GM12878 (cell line): ENCODE data around the gene GCH1. TPM values are rescaled to one million over a fixed set of nuclear protein-coding genes. Genes with fewer than 3 reads are reported as not detected.

Experiments
- ATAC-seq: fragments of 200-7000 bp; cut with Tn5 transposase; 3 replicates; pipeline ENCODE4 v1.9.1; 2020; ENCODE audit warnings: mild to moderate bottlenecking, moderate library complexity
- BruUV-seq: library from RNA; stranded (reverse); fragments of 400-500 nt; replicated peaks from 2 replicates; lab custom pipeline; 2021; lab: Mats Ljungman, UMichigan
- CTCF ChIA-PET: fragments of 300-600 bp; sonication (Branson Sonifier 250); formaldehyde crosslinking; extraction: SDS; loops from one replicate; lab custom pipeline; 2021; ENCODE audit warnings: inconsistent platforms; lab: Yijun Ruan, JAX
- POLR2A ChIA-PET: fragments of 350-600 bp; formaldehyde crosslinking; extraction: SDS; loops from one replicate; lab custom pipeline; 2021; ENCODE audit warnings: inconsistent platforms; lab: Charles Lee
- RAD21 ChIA-PET: fragments of 300-600 bp; sonication (Branson Sonifier 250); formaldehyde crosslinking; loops from one replicate; lab custom pipeline; 2023; ENCODE audit warnings: antibody characterized with exemption; ENCODE audit not compliant: unreplicated experiment; lab: Charles Lee
- SMC1A ChIA-PET: fragments of 300-600 bp; sonication (Branson Sonifier 250); formaldehyde crosslinking; loops from one replicate; lab custom pipeline; 2023; ENCODE audit not compliant: unreplicated experiment, uncharacterized antibody; lab: Charles Lee
- DNase-seq: peaks from one replicate; pipeline ENCODE4 v3.0.0-alpha.2; 2011; ENCODE audit warnings: low read depth, low spot score
- FAIRE-seq: peaks from 3 replicates; lab custom pipeline; 2011; peaks lifted over from hg19 to GRCh38; lab: Jason Lieb, UNC
- H2AFZ ChIP-seq: 2 replicates; pipeline ENCODE4 v1.6.0; 2011; ENCODE audit warnings: low read depth, low read length, control low read depth; ENCODE audit not compliant: control insufficient read depth
- H3K27ac ChIP-seq: 2 replicates; pipeline ENCODE4 v1.5.1; 2011; ENCODE audit warnings: control low read depth; ENCODE audit not compliant: control insufficient read depth, insufficient read depth
- H3K27me3 ChIP-seq, 2 experiments: replicated peaks in 1 of 2; 2 replicates each; pipeline versions ENCODE4 v1.6.0 to v1.6.1; 2011; ENCODE audit warnings: low read length in 1 of 2; ENCODE audit not compliant: control insufficient read depth in 2 of 2, insufficient read depth in 2 of 2
- H3K36me3 ChIP-seq, 2 experiments: 2 replicates each; pipeline ENCODE4 v1.5.1; 2011; ENCODE audit warnings: low read length in 1 of 2; ENCODE audit not compliant: control insufficient read depth in 2 of 2, insufficient read depth in 2 of 2
- H3K4me1 ChIP-seq: 2 replicates; pipeline ENCODE4 v1.6.1; 2011; ENCODE audit warnings: mild to moderate bottlenecking, low read length, moderate library complexity, mixed read lengths; ENCODE audit not compliant: control insufficient read depth, insufficient read depth
- H3K4me2 ChIP-seq: 2 replicates; pipeline ENCODE4 v1.6.0; 2011; ENCODE audit warnings: control low read depth; ENCODE audit not compliant: control insufficient read depth, insufficient read depth
- H3K4me3 ChIP-seq: fragments of 200-600 bp; sonication (generic); 2 replicates; pipeline ENCODE4 v1.5.1; 2016
- H3K79me2 ChIP-seq: 2 replicates; pipeline ENCODE4 v1.6.0; 2011; ENCODE audit warnings: low read length; ENCODE audit not compliant: control insufficient read depth, insufficient read depth
- H3K9ac ChIP-seq: 2 replicates; pipeline ENCODE4 v1.8.0; 2011; ENCODE audit warnings: low read length, control low read depth, mixed read lengths; ENCODE audit not compliant: control insufficient read depth, insufficient read depth
- H3K9me3 ChIP-seq: replicated peaks from 3 replicates; pipeline ENCODE4 v1.5.1; 2011; ENCODE audit warnings: mild to moderate bottlenecking, low read length; ENCODE audit not compliant: control insufficient read depth, insufficient read depth
- H4K20me1 ChIP-seq: 2 replicates; pipeline ENCODE4 v1.6.0; 2011; ENCODE audit not compliant: control insufficient read depth, insufficient read depth
- FOS ChIP-seq: IDR thresholded peaks from 3 replicates; pipeline ENCODE4 v1.6.1; 2011; ENCODE audit warnings: borderline replicate concordance; ENCODE audit not compliant: insufficient read length; ENCODE audit errors: extremely low read depth
- HSF1 ChIP-seq: fragments of 150-350 bp; IDR thresholded peaks from 2 replicates; pipeline ENCODE4 v1.6.1; 2014; ENCODE audit warnings: mild to moderate bottlenecking, low read depth, low read length
- IRF4 ChIP-seq: IDR thresholded peaks from 2 replicates; pipeline ENCODE4 v1.6.1; 2011; ENCODE audit warnings: low read depth, low read length
- MYB ChIP-seq: fragments of 150-350 bp; IDR thresholded peaks from 2 replicates; pipeline ENCODE4 v1.6.1; 2014; ENCODE audit warnings: mild to moderate bottlenecking, low read depth, low read length, borderline replicate concordance
- NFYB ChIP-seq: IDR thresholded peaks from 2 replicates; pipeline ENCODE4 v1.6.1; 2011; ENCODE audit warnings: low read depth, mild to moderate bottlenecking, low read length, improper control_type of control experiment, moderate library complexity; ENCODE audit not compliant: insufficient read depth
- NR2C2 ChIP-seq: IDR thresholded peaks from 2 replicates; pipeline ENCODE4 v1.6.1; 2011; ENCODE audit warnings: borderline replicate concordance, low read depth; ENCODE audit not compliant: control insufficient read depth, insufficient read length
- PAX5 ChIP-seq: IDR thresholded peaks from 2 replicates; pipeline ENCODE4 v1.6.1; 2011; ENCODE audit warnings: low read depth, low read length, borderline replicate concordance
- PBX3 ChIP-seq: IDR thresholded peaks from 2 replicates; pipeline ENCODE4 v1.6.1; 2011; ENCODE audit warnings: mild to moderate bottlenecking, low read depth, low read length, moderate library complexity; ENCODE audit not compliant: insufficient replicate concordance
- RAD51 ChIP-seq: fragments of 450-650 bp; IDR thresholded peaks from 2 replicates; pipeline ENCODE4 v1.6.1; 2016; ENCODE audit warnings: moderate library complexity, mild to moderate bottlenecking, inconsistent platforms
- RB1 ChIP-seq: fragments of 450-650 bp; formaldehyde crosslinking; IDR thresholded peaks from 2 replicates; pipeline ENCODE4 v1.6.1; 2017; ENCODE audit warnings: mild to moderate bottlenecking, borderline replicate concordance
- REST ChIP-seq: IDR thresholded peaks from 2 replicates; pipeline ENCODE4 v1.6.1; 2012; ENCODE audit warnings: mild to moderate bottlenecking, low read depth, low read length
- RUNX3 ChIP-seq: IDR thresholded peaks from 2 replicates; pipeline ENCODE4 v1.6.1; 2012; ENCODE audit warnings: low read length, inconsistent platforms
- SMARCA5 ChIP-seq: fragments of 450-650 bp; IDR thresholded peaks from 2 replicates; pipeline ENCODE4 v1.6.1; 2017; ENCODE audit warnings: mild to moderate bottlenecking
- USF1 ChIP-seq: IDR thresholded peaks from 2 replicates; pipeline ENCODE4 v1.6.1; 2011; ENCODE audit warnings: borderline replicate concordance, low read depth, mild to moderate bottlenecking, moderate library complexity, mixed read lengths, low read length; ENCODE audit not compliant: insufficient read depth; ENCODE audit errors: extremely low read length
- ZNF207 ChIP-seq: fragments of 450-650 bp; IDR thresholded peaks from 2 replicates; pipeline ENCODE4 v1.6.1; 2014; ENCODE audit warnings: antibody characterized with exemption, mild to moderate bottlenecking, borderline replicate concordance
- WGBS: methylation state at CpG from one replicate; pipeline ENCODE4 v1.1.6; 2016; ENCODE audit warnings: low lambda C conversion rate; ENCODE audit not compliant: insufficient replicate concordance, insufficient coverage; ENCODE audit errors: missing lambda C conversion rate; 5-methylcytosine and 5-hydroxymethylcytosine counted together
- in situ Hi-C: fragments of 300-500 bp; cut with MboI; formaldehyde crosslinking; loops from 9 replicates; pipeline ENCODE4 v1.14.3; 2018; ENCODE audit warnings: mixed read lengths
- intact Hi-C: fragments of 100-400 bp; cut with micrococcal nuclease; formaldehyde crosslinking; loops from one replicate; pipeline ENCODE4 v1.14.2; 2022; ENCODE audit not compliant: unreplicated experiment
- polyA plus RNA-seq, 11 experiments: library from polyadenylated mRNA; depleted of rRNA in 4 of 11; unstranded in 6 of 11; stranded (reverse) in 5 of 11; fragments of >200 nt; fragmentation: Nextera tagmentation in 4 of 11; fragmentation: Illumina TruSeq in 1 of 11; extraction: Ambion mirVana in 4 of 11; extraction: Trizol in 1 of 11; gene quantifications; 1 replicate in 1 of 11; 2 replicates in 10 of 11; pipeline versions ENCODE4 v1.2.1 to v1.2.3, GENCODE V29; 2011 to 2016; ENCODE audit warnings: inconsistent platforms in 2 of 11, missing spikeins in 2 of 11, low read depth in 1 of 11
- total RNA-seq, 4 experiments: library from RNA; depleted of rRNA in 3 of 4; stranded (reverse); fragments of >200 nt in 3 of 4; fragmentation: Illumina TruSeq in 1 of 4; extraction: Trizol in 1 of 4; gene quantifications; 2 replicates each; pipeline versions ENCODE4 v1.2.1 to v1.2.3, GENCODE V29; 2013 to 2021

GCH1 gene
- total and polyA plus RNA-seq, 10 of the 15 experiments (the other 5 are each of a cell fraction or from before 2014, with no cell fraction given) = 25.1 to 37.0 (median 33.8) TPM

GRCh38 chr14:54901380-54902142, 1.1 kb downstream of the GCH1 start:
- Histone ChIP-seq H3K27ac (peak overlapping the region; percentile 76), H3K9me3 (no peaks in the 10 kb centered on the region), H2AFZ (peak overlapping the region; percentile 98), H3K79me2 (peaks cover 28% of the 10 kb centered on the region), H3K36me3 (no peaks in the 10 kb centered on the region), H3K4me2 (peak overlapping the region; percentile 79), H3K27me3 (no peaks in the 10 kb centered on the region), H3K9ac (peak overlapping the region; percentile 78), H3K4me3 (peak overlapping the region; percentile 73), H3K4me1 (peaks cover 3% of the 10 kb centered on the region), H4K20me1 (no peaks in the 10 kb centered on the region)
- FAIRE-seq = no peak
- ChIA-PET POLR2A (interaction anchor here (0.6 to 0.7 kb wide), 3 partner anchors 16 to 509 kb away, joined by 3 read pairs; no protein-coding TSS in a partner anchor), CTCF (interaction anchor here (0.6 to 2.3 kb wide), 7 partner anchors 8 to 336 kb away, joined by 3 to 9 read pairs (median 3); no protein-coding TSS in a partner anchor), RAD21 (interaction anchor here (2.0 to 2.5 kb wide), 2 partner anchors 13 to 20 kb away, joined by 9 to 13 read pairs; no protein-coding TSS in a partner anchor), SMC1A (interaction anchor here (1.0 to 3.6 kb wide), 6 partner anchors 10 to 151 kb away, joined by 3 to 12 read pairs (median 4); no protein-coding TSS in a partner anchor)
- no peak for DNase-seq
- no TSS peak for BruUV-seq
- intact Hi-C loops = loop anchor here (5.0 kb wide), 2 partner anchors 119 to 126 kb away; partner anchors contain the start of genes SOCS4 and WDHD1
- in situ Hi-C loops = no loop called here
- WGBS = 1% methylated on average over 40 of the region's 42 CpGs
- ATAC-seq = peak; percentile 10
- TF ChIP-seq HSF1 (no peak), RAD51 (no peak), IRF4 (no peak), NFYB (no peak), ZNF207 (no peak), RUNX3 (0 out of 2 replicates have a peak, but pooled peaks have one; percentile 3), PAX5 (no peak), REST (no peak), RB1 (no peak), MYB (no peak), NR2C2 (no peak), USF1 (no peak), SMARCA5 (no peak), FOS (no peak), PBX3 (no peak)
